8988T (cell line): ENCODE data around the gene TMPRSS6.

Source experiments
- DNase-seq: peaks from one replicate; pipeline ENCODE4 v3.0.0; 2011

Gene TMPRSS6

GRCh38 chr22:37063431-37064420 is 45.8 kb downstream of the TMPRSS6 start:
- no peak for DNase-seq

DNA sequence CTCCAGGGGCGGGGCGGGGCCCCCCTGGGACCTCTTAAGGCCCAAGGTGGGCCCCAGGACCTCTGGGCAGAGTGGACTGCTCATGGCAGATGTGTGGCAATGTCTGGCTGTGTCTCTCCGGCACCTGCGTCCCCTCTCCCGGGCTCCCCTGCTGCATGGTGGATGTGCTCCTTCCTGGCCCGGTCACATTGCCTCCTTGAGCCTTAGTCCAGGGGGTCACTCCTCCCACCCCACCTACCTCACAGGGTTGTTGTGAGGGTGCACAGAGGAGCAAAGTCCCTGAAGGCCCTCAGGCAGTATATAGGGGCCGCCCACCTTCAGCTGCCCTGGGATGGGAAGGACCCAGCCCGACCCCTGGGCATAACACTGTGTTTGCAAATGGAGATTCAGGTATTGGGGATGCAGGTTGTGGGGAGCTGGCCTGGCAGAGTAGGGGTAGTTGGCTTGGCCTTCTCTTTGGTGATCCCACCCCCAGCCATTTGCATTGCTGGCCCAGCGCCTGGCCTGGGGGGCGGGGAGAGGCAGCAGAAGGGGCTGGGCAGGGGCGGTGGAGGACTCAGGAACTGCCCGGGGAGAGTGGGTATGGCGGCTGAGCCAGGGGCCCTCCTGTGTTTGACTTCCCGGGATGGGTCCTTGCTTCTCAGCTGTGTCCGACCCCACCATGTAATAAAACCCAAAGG is 46.7 kb downstream of the TMPRSS6 start:
- DNase-seq, result no peak

DNA sequence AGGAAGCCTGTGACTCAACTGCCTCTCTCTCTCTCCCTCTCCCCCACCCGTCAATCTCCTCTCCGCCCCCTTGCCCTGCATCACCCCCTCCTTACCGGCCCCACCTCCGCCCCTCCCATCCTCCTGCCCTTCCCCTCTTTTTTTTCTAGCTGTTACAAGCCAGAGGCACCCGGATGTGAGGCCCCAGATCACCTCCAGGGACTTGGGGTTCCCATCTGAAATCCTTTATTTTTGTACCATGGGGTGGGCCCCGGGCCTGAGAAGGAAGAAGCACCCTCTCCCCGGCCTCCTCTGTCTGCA is 47.2 kb downstream of the TMPRSS6 start:
- no peak for DNase-seq

GRCh38 chr22:37061611-37062375 is 47.7 kb downstream of the TMPRSS6 start:
- DNase-seq, result no peak

DNA sequence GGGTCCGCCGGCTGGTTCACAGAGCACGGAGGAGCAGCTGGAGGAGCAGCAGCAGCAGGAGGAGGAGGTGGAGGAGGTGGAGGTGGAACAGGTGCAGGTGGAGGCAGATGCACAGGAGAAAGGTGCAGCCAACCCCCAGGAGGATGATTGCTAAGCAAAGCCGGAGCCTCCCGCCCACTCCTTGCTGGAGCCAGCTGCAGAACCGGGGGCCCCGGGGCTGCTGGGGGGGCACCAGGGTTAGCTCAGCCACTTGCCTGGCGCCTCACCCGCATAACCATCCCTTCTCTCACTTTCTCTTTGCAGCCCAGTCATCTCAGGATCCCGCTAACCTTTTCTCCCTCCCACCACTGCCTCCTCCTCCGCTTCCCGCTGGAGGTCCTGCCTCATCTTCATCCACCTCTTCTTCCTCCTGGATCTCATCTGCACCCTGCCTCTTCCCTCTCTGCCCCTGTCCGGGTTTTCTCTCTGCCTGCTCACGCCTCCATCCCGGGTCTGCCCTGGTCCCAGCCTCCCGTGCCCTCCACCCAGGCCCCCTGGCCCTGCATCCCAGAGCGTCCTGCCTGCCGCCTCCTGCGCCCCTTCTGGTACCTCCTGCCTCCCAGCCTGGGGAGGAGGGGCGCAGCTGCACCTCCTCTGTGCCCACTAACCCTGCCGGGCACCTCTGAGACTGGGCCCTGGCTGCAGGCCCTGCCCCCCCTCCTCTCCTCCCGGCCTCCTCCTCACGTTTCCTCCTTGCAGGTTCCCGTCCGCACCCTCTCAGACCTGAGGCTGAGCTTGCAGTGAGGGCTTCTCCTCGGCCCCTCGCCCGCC is 48.5 kb downstream of the TMPRSS6 start:
- no peak for DNase-seq

GRCh38 chr22:37059876-37060449 is 49.5 kb downstream of the TMPRSS6 start:
- no peak for DNase-seq

GRCh38 chr22:37058917-37059701 is 50.4 kb downstream of the TMPRSS6 start:
- DNase-seq, result no peak

- DNase-seq, result no peak
Measured at GRCh38 chr22:37057796-37058510, 51.6 kb downstream of the TMPRSS6 start.

GRCh38 chr22:37057226-37057625 is 52.3 kb downstream of the TMPRSS6 start:
- DNase-seq, result no peak

GRCh38 chr22:37056246-37056645 is 53.3 kb downstream of the TMPRSS6 start:
- no peak for DNase-seq

DNA sequence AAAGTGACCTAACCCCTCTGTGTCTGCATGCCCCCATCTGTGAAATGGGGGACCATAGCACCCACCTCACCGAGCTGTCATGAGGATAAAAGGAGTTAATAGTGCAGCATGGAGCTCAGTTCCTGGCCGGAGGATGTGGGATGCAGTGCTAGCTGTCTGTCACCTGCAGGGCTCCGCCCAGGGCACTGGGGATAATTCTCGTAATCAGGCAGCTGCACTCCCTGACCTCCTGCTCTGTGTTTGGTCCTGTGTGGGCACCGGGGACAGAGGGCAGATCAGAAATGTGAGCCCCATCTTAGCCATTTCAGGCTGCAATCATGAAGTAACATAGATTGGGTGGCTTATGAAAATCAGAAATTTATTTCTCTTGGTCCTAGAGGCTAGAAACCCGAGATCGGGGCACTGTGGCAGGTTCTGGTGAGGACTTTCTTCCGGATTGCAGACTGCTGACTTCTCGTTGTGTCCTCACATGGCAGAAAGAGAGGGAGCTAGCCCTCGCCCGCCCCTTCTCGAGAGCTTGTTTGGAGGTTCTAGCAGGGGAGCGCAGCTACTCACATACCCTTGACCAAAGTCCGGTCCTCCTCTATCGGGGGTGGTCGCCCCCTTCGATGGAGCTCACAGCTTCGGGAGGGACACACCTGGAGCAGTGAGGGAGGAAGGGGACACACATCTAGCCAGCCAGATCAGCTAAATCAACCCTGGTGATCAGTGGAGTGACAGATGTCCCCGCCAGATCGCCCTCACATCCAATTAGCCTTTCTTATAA is 54.7 kb downstream of the TMPRSS6 start:
- no peak for DNase-seq

DNA sequence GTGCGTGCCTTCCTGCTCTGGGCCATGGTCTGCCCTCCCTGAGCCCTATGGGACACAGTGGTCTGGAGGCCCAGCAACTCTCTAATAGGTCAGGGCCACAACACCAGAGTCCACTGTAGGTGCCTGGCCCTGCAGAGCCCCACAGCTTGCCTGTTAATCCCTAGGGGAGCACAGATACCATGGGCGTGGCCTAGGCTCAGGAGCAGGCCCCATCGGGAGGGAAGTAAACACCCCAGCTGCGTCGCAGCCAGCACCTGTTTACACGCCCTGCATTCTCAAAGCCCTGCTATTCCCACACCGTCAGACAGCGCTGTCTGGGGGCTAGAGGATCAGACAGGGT is 55.5 kb downstream of the TMPRSS6 start:
- DNase-seq, result no peak

DNA sequence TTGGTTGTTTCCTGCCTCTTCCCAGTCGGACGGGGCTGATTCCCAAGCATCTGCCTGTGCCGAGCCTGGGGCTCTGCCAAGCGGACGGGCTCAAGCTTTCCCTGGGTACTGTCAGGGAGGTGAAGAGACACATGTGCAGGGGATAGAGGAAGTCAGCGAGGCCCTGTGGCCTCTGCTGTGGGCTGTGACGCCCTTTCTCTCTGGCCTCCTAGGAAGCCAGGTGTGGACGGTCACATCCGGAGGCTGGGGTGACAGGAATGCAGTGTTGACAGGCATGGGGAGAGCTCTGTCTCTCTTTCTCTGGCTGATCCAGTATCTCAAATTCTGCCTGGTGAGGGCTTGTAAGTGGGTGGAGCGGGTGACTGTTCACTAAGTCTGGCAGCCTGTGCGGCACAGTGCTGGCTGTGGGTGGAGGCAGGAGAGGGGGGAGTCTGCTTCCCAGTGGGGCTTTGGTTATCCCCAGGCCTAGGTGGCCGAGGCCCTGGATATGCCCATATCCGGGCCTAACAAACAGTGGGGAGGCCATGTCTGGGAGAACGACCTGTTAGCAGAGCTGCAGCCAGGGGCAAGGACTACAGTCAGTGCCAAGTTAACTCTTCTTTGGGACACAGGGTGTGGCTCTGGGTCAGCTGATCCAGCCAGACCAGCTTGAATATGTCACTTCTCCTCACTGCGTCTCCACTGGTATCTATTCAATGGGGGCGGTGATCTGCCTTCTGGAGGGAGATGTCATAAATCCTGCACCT is 56.0 kb downstream of the TMPRSS6 start:
- DNase-seq, result no peak

- DNase-seq, result no peak
Measured at GRCh38 chr22:37052386-37053309, 56.9 kb downstream of the TMPRSS6 start.

GRCh38 chr22:37051391-37052385 is 57.8 kb downstream of the TMPRSS6 start, which contains the start of gene KCTD17:
KCTD17 (plus strand) TSS chr22:37051742; CDS start chr22:37051761, 19 bp downstream.
- peak; percentile 95 for DNase-seq

DNA sequence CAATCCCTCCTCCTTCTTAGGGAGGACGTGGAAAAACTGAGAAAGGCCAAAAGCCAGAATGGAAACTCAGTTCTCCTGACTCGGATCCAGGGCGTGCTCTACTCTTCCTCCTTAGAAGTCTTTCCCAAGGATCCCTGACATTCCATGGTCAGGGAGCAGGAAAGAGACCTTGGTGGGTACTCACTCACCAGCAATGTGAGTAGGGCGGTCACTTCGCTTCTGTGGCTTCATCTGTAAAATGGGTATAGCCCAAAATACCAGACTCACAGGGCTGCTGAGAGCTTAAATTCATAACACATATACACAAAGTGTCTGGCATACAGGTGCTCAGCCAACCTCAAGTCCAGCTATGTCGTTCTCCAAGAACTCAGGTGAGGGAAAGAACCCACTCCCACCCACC is 58.6 kb downstream of the TMPRSS6 start:
- DNase-seq, result no peak

GRCh38 chr22:37049224-37049623 is 60.3 kb downstream of the TMPRSS6 start:
- no peak for DNase-seq
